MM.1S (cell line): Measurements from ENCODE around the gene EEPD1.

ENCODE experiments used
- DNase-seq: peaks from one replicate; pipeline ENCODE4 v3.0.0-alpha.2; 2015
- H2AFZ ChIP-seq: fragments of 300-600 bp; sonication (generic); 2 replicates; pipeline ENCODE4 v1.6.0; 2016; ENCODE audit warnings: antibody characterized with exemption, low read length
- H3F3A ChIP-seq: fragments of 300-600 bp; sonication (generic); 2 replicates; pipeline ENCODE4 v1.6.1; 2016; ENCODE audit warnings: mild to moderate bottlenecking, antibody characterized with exemption, low read length, moderate library complexity, mixed read lengths; ENCODE audit not compliant: insufficient read depth
- H3K27ac ChIP-seq: fragments of 300-600 bp; sonication (generic); 2 replicates; pipeline ENCODE4 v1.5.1; 2016; ENCODE audit warnings: mild to moderate bottlenecking, low read length
- H3K27me3 ChIP-seq: fragments of 300-600 bp; sonication (generic); replicated peaks from 2 replicates; pipeline ENCODE4 v1.6.0; 2016; ENCODE audit warnings: low read length; ENCODE audit not compliant: insufficient read depth
- H3K36me3 ChIP-seq: fragments of 300-600 bp; sonication (generic); replicated peaks from 2 replicates; pipeline ENCODE4 v1.6.1; 2016; ENCODE audit warnings: mild to moderate bottlenecking, low read length, mixed read lengths; ENCODE audit not compliant: insufficient read depth
- H3K4me1 ChIP-seq: fragments of 300-600 bp; sonication (generic); 2 replicates; pipeline ENCODE4 v1.6.1; 2016; ENCODE audit warnings: low read length, mixed read lengths
- H3K4me2 ChIP-seq: fragments of 300-600 bp; sonication (generic); 2 replicates; pipeline ENCODE4 v1.6.0; 2016; ENCODE audit warnings: low read depth, low read length
- H3K4me3 ChIP-seq: fragments of 300-600 bp; sonication (generic); 2 replicates; pipeline ENCODE4 v1.5.1; 2016; ENCODE audit warnings: low read length, mixed read lengths
- H3K79me2 ChIP-seq: fragments of 300-600 bp; sonication (generic); 2 replicates; pipeline ENCODE4 v1.6.1; 2016; ENCODE audit warnings: mixed run types, low read length, mixed read lengths
- H3K9ac ChIP-seq: fragments of 300-600 bp; sonication (generic); 2 replicates; pipeline ENCODE4 v1.6.1; 2016; ENCODE audit warnings: low read length, mixed read lengths
- H3K9me2 ChIP-seq: fragments of 300-600 bp; sonication (generic); replicated peaks from 2 replicates; pipeline ENCODE4 v1.6.1; 2016; ENCODE audit warnings: mild to moderate bottlenecking, low read length, mixed read lengths; ENCODE audit not compliant: insufficient read depth
- H3K9me3 ChIP-seq: fragments of 300-600 bp; sonication (generic); replicated peaks from 2 replicates; pipeline ENCODE4 v1.6.1; 2016; ENCODE audit warnings: mild to moderate bottlenecking, low read length, mixed read lengths; ENCODE audit not compliant: insufficient read depth
- H4K20me1 ChIP-seq: fragments of 300-600 bp; sonication (generic); 2 replicates; pipeline ENCODE4 v1.6.1; 2016; ENCODE audit warnings: mild to moderate bottlenecking, low read length, moderate library complexity, mixed read lengths; ENCODE audit not compliant: insufficient read depth
- CTCF ChIP-seq: fragments of 300-600 bp; sonication (generic); IDR thresholded peaks from 2 replicates; pipeline ENCODE4 v1.5.1; 2016; ENCODE audit warnings: antibody characterized with exemption, low read length, mixed read lengths
- EZH2 ChIP-seq: fragments of 300-600 bp; sonication (generic); optimal IDR thresholded peaks from 2 replicates; pipeline ENCODE3; 2017; ENCODE audit warnings: low read depth, mild to moderate bottlenecking, antibody characterized with exemption, low read length, mixed read lengths
- EZH2phosphoT487 ChIP-seq: fragments of 300-600 bp; sonication (generic); IDR thresholded peaks from 2 replicates; pipeline ENCODE4 v1.6.1; 2018; ENCODE audit warnings: antibody characterized with exemption, low read length

The EEPD1 gene

GRCh38 chr7:36217211-36217960 lies 64.3 kb downstream of the EEPD1 start:
- TF ChIP-seq EZH2phosphoT487, result no peak
- no peak for TF ChIP-seq EZH2
- no peaks in the 10 kb centered on the region for H3K9me3 ChIP-seq
- no peaks in the 10 kb centered on the region for H3K36me3 ChIP-seq
- no peak for DNase-seq
- no peak overlapping the region for H3K27ac ChIP-seq
- H3K79me2 ChIP-seq, result no peaks in the 10 kb centered on the region
- no peak overlapping the region for H2AFZ ChIP-seq
- no peak overlapping the region for H3K4me3 ChIP-seq
- no peaks in the 10 kb centered on the region for H3F3A ChIP-seq
- H3K9me2 ChIP-seq, result no peaks in the 10 kb centered on the region
- no peaks in the 10 kb centered on the region for H3K4me1 ChIP-seq
- H3K4me2 ChIP-seq, result no peak overlapping the region
- H3K9ac ChIP-seq, result no peak overlapping the region
- no peaks in the 10 kb centered on the region for H4K20me1 ChIP-seq
- H3K27me3 ChIP-seq, result no peaks in the 10 kb centered on the region

- H3K36me3 ChIP-seq, result no peaks in the 10 kb centered on the region
- no peaks in the 10 kb centered on the region for H3K9me2 ChIP-seq
- no peaks in the 10 kb centered on the region for H4K20me1 ChIP-seq
- H3K4me3 ChIP-seq, result no peak overlapping the region
- no peaks in the 10 kb centered on the region for H3K4me1 ChIP-seq
- H3K27ac ChIP-seq, result no peak overlapping the region
- no peak overlapping the region for H2AFZ ChIP-seq
- no peaks in the 10 kb centered on the region for H3K9me3 ChIP-seq
- DNase-seq, result no peak
- H3K9ac ChIP-seq, result no peak overlapping the region
- TF ChIP-seq CTCF, result no peak
- no peak for TF ChIP-seq EZH2phosphoT487
- no peak for TF ChIP-seq EZH2
- no peaks in the 10 kb centered on the region for H3K27me3 ChIP-seq
- no peaks in the 10 kb centered on the region for H3F3A ChIP-seq
- H3K79me2 ChIP-seq, result no peaks in the 10 kb centered on the region
- H3K4me2 ChIP-seq, result no peak overlapping the region
Observed at GRCh38 chr7:36217961-36218284, 64.9 kb downstream of the EEPD1 start.

GRCh38 chr7:36219429-36219828 lies 66.4 kb downstream of the EEPD1 start:
- Histone ChIP-seq H2AFZ (no peak overlapping the region), H4K20me1 (no peaks in the 10 kb centered on the region), H3K79me2 (no peaks in the 10 kb centered on the region), H3K4me2 (no peak overlapping the region), H3K27me3 (no peaks in the 10 kb centered on the region), H3K9me3 (no peaks in the 10 kb centered on the region), H3K36me3 (no peaks in the 10 kb centered on the region), H3K9ac (no peak overlapping the region), H3K4me1 (no peaks in the 10 kb centered on the region), H3K9me2 (no peaks in the 10 kb centered on the region), H3K4me3 (no peak overlapping the region), H3K27ac (no peak overlapping the region), H3F3A (no peaks in the 10 kb centered on the region)
- DNase-seq, result no peak
- TF ChIP-seq CTCF (no peak), EZH2phosphoT487 (no peak), EZH2 (no peak)

GRCh38 chr7:36223851-36224250 lies 70.8 kb downstream of the EEPD1 start:
- H3K4me3 ChIP-seq, result no peak overlapping the region
- H3K9ac ChIP-seq, result no peak overlapping the region
- no peaks in the 10 kb centered on the region for H3K4me1 ChIP-seq
- H3K36me3 ChIP-seq, result no peaks in the 10 kb centered on the region
- no peak for DNase-seq
- H3K9me3 ChIP-seq, result no peaks in the 10 kb centered on the region
- no peaks in the 10 kb centered on the region for H4K20me1 ChIP-seq
- H2AFZ ChIP-seq, result no peak overlapping the region
- H3K9me2 ChIP-seq, result no peaks in the 10 kb centered on the region
- H3K79me2 ChIP-seq, result no peaks in the 10 kb centered on the region
- no peaks in the 10 kb centered on the region for H3F3A ChIP-seq
- H3K4me2 ChIP-seq, result no peak overlapping the region
- H3K27me3 ChIP-seq, result no peaks in the 10 kb centered on the region
- no peak overlapping the region for H3K27ac ChIP-seq
- no peak for TF ChIP-seq EZH2phosphoT487
- TF ChIP-seq EZH2, result no peak
- TF ChIP-seq CTCF, result no peak
